NT2/D1 (cell line): ENCODE measurements around the gene LDLRAD2.

ENCODE experiments used
- DNase-seq: peaks from one replicate; pipeline ENCODE4 v3.0.0-alpha.2; 2011; ENCODE audit warnings: low read depth, low spot score
- H3K27me3 ChIP-seq: 2 replicates; pipeline ENCODE4 v1.6.0; 2011; ENCODE audit warnings: mild to moderate bottlenecking; ENCODE audit not compliant: insufficient read length, insufficient read depth
- H3K36me3 ChIP-seq: 2 replicates; pipeline ENCODE4 v1.6.1; 2011; ENCODE audit warnings: mild to moderate bottlenecking, low read length, mixed read lengths; ENCODE audit not compliant: insufficient read depth, insufficient read length
- H3K4me1 ChIP-seq: 2 replicates; pipeline ENCODE4 v1.5.1; 2011; ENCODE audit not compliant: insufficient read depth, insufficient read length
- H3K4me3 ChIP-seq: 2 replicates; pipeline ENCODE4 v1.5.1; 2011; ENCODE audit warnings: low read depth; ENCODE audit not compliant: insufficient read length
- H3K9ac ChIP-seq: 2 replicates; pipeline ENCODE4 v1.6.0; 2011; ENCODE audit warnings: low read depth; ENCODE audit not compliant: insufficient read length
- H3K9me3 ChIP-seq: 2 replicates; pipeline ENCODE4 v1.5.1; 2011; ENCODE audit warnings: mild to moderate bottlenecking, low read length; ENCODE audit not compliant: insufficient read depth
- SUZ12 ChIP-seq: IDR thresholded peaks from 2 replicates; pipeline ENCODE4 v1.6.1; 2011; ENCODE audit not compliant: insufficient read length, insufficient read depth; ENCODE audit errors: extremely low read depth
- YY1 ChIP-seq: IDR thresholded peaks from 2 replicates; pipeline ENCODE4 v1.6.1; 2011; ENCODE audit not compliant: insufficient read length, insufficient read depth
- ZNF274 ChIP-seq: IDR thresholded peaks from 2 replicates; pipeline ENCODE4 v1.6.1; 2011; ENCODE audit warnings: mild to moderate bottlenecking, low read depth, low read length

The LDLRAD2 gene

DNA sequence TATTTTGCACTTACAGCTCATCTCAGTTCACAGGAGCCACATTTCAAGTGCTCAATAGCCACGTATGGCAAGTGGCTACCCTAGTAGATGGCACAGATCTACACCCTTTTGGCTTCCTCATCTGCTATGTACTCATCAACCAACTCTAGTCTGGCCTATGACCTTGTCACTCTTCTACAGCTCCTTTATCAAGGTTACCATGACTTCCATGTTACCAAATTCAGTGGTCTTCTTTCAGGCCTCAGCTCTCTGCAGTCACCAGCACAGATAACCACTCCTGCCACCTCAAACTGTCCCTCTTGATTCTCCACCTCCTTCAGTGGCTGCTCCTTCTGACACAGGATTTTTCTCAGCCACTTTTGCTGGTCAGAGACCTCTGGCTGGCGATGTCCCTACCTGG, 17.4 kb upstream of the LDLRAD2 start:
- Histone ChIP-seq H3K4me1 (no peaks in the 10 kb centered on the region), H3K27me3 (no peaks in the 10 kb centered on the region), H3K9ac (no peak overlapping the region), H3K9me3 (peaks cover 12% of the 10 kb centered on the region; the same call in 1 of the 2 replicates), H3K4me3 (no peak overlapping the region), H3K36me3 (no peaks in the 10 kb centered on the region)
- TF ChIP-seq ZNF274 (no peak), SUZ12 (no peak), YY1 (no peak)
- DNase-seq = no peak

DNA sequence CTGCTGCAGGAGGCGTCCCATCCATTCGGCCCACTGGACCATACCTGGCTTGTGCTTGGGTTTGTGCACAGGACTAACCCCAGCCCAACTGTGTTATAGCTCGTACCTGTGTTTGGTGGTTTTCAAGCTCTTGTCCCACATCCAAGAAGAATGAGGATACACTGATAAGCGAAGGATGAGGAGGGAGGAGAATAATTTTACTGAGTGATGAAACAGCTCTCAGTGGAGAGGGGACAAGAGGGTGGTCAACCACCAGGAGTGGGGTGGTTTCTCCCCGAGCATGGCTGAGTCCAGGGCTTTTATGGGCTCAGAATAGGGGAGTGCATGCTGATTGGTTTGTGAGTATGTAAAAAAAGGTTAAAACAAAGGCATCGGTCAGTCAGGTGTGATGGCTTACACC, 17.0 kb upstream of the LDLRAD2 start:
- Histone ChIP-seq H3K4me1 (no peaks in the 10 kb centered on the region), H3K4me3 (no peak overlapping the region), H3K9ac (no peak overlapping the region), H3K9me3 (peaks cover 12% of the 10 kb centered on the region; the same call in 1 of the 2 replicates), H3K27me3 (no peaks in the 10 kb centered on the region), H3K36me3 (no peaks in the 10 kb centered on the region)
- DNase-seq = no peak
- TF ChIP-seq ZNF274 = no peak
- no peak for TF ChIP-seq SUZ12
- TF ChIP-seq YY1 = no peak

GRCh38 chr1:21799730-21800129, 12.3 kb upstream of the LDLRAD2 start:
- no peak for TF ChIP-seq SUZ12
- TF ChIP-seq ZNF274 = no peak
- TF ChIP-seq YY1 = no peak
- H3K4me1 ChIP-seq = no peaks in the 10 kb centered on the region
- H3K27me3 ChIP-seq = no peaks in the 10 kb centered on the region
- peaks cover 7% of the 10 kb centered on the region; the same call in 1 of the 2 replicates for H3K9me3 ChIP-seq
- H3K4me3 ChIP-seq = no peak overlapping the region
- DNase-seq = no peak
- no peak overlapping the region for H3K9ac ChIP-seq
- H3K36me3 ChIP-seq = no peaks in the 10 kb centered on the region

DNA sequence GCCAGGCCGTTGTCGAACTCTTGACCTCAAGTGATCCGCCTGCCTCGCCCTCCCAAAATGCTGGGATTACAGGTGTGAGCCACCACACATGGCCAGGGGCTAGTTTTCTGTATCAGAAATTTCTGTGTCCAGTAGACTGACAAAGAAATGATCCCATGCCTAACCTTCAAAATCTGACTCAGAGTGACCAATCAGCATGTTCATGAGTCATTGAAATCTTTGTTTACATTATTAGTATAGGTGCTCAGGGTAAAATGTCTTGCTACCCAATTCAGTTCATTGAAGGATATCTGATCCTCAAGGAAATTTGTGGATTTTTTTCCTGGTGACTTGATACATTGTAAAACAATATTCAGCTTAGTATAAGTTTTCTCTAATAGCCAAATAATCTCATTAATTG, 11.0 kb upstream of the LDLRAD2 start:
- Histone ChIP-seq H3K27me3 (no peaks in the 10 kb centered on the region), H3K4me1 (no peaks in the 10 kb centered on the region), H3K4me3 (no peak overlapping the region), H3K36me3 (no peaks in the 10 kb centered on the region), H3K9me3 (no peaks in the 10 kb centered on the region), H3K9ac (no peak overlapping the region)
- TF ChIP-seq ZNF274 = no peak
- TF ChIP-seq SUZ12 = no peak
- no peak for TF ChIP-seq YY1
- DNase-seq = no peak

DNA sequence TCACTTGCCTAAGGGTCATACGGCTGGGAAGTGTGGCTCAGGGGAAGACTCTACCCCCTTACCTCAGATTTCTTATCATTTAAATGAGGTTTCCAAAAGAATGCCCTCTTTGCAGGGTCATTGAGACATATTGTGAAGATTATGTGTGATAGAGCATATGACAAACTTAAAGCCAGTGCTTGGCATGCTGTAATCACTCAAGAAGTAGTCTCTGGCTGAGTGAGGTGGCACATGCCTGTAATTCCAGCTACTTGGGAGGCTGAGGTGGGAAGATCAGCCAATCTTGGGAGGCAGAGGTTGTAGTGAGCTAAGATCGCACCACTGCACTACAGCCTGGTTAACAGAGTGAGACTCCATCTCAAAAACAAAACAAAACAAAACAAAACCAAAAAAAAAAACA, 7.5 kb upstream of the LDLRAD2 start:
- no peaks in the 10 kb centered on the region for H3K36me3 ChIP-seq
- no peaks in the 10 kb centered on the region for H3K4me1 ChIP-seq
- no peak overlapping the region for H3K4me3 ChIP-seq
- no peak overlapping the region for H3K9ac ChIP-seq
- H3K9me3 ChIP-seq = no peaks in the 10 kb centered on the region
- TF ChIP-seq ZNF274 = no peak
- TF ChIP-seq SUZ12 = no peak
- no peak for TF ChIP-seq YY1
- no peak for DNase-seq
- H3K27me3 ChIP-seq = no peaks in the 10 kb centered on the region

- H3K4me1 ChIP-seq = peaks cover 9% of the 10 kb centered on the region
- no peaks in the 10 kb centered on the region for H3K27me3 ChIP-seq
- TF ChIP-seq ZNF274 (no peak), SUZ12 (no peak), YY1 (no peak)
- H3K9ac ChIP-seq = no peak overlapping the region
- no peaks in the 10 kb centered on the region for H3K36me3 ChIP-seq
- no peaks in the 10 kb centered on the region for H3K9me3 ChIP-seq
- no peak for DNase-seq
- H3K4me3 ChIP-seq = no peak overlapping the region
These were observed 1.5 kb downstream of the LDLRAD2 start for GRCh38 chr1:21813542-21813941.

- H3K36me3 ChIP-seq = no peaks in the 10 kb centered on the region
- peak overlapping the region; percentile 76 for H3K9ac ChIP-seq
- H3K9me3 ChIP-seq = no peaks in the 10 kb centered on the region
- peaks cover 9% of the 10 kb centered on the region for H3K4me1 ChIP-seq
- no peak for TF ChIP-seq ZNF274
- TF ChIP-seq YY1 = no peak
- TF ChIP-seq SUZ12 = no peak
- H3K27me3 ChIP-seq = no peaks in the 10 kb centered on the region
- H3K4me3 ChIP-seq = peak overlapping the region; percentile 53
- no peak for DNase-seq
These were observed 2.3 kb downstream of the LDLRAD2 start for GRCh38 chr1:21814241-21814918.
